ENCODE results near the gene BASP1.
"Not testable (repeated sequence)": the region's sequence is repeated elsewhere in the genome, so short reads cannot be mapped to it uniquely, and the experiment has no call there.

BASP1 gene

GRCh38 chr5:17257705-17258273 lies 40.4 kb downstream of the BASP1 start:
- DNase-seq, result no peak

- no peak for DNase-seq
These were observed 41.0 kb downstream of the BASP1 start for GRCh38 chr5:17258431-17258830.

- not testable (repeated sequence) for DNase-seq
These were observed 41.6 kb downstream of the BASP1 start for GRCh38 chr5:17259012-17259411.

GRCh38 chr5:17259630-17260257 lies 42.3 kb downstream of the BASP1 start:
- DNase-seq, result no peak

- DNase-seq, result no peak
These were observed 43.1 kb downstream of the BASP1 start for GRCh38 chr5:17260549-17260948.

GRCh38 chr5:17261075-17261474 lies 43.6 kb downstream of the BASP1 start:
- no peak for DNase-seq

GRCh38 chr5:17265041-17265440 lies 47.6 kb downstream of the BASP1 start:
- no peak for DNase-seq

- DNase-seq, result no peak
These were observed 49.7 kb downstream of the BASP1 start for GRCh38 chr5:17267106-17267505.

- no peak for DNase-seq
These were observed 51.8 kb downstream of the BASP1 start for GRCh38 chr5:17269201-17269600.

GRCh38 chr5:17272111-17272510 lies 54.7 kb downstream of the BASP1 start:
- DNase-seq, result no peak

- no peak for DNase-seq
These were observed 58.1 kb downstream of the BASP1 start for GRCh38 chr5:17275289-17276158.

- no peak for DNase-seq
These were observed 59.0 kb downstream of the BASP1 start for GRCh38 chr5:17276445-17276844.

GRCh38 chr5:17277907-17278306 lies 60.5 kb downstream of the BASP1 start:
- no peak for DNase-seq

GRCh38 chr5:17278931-17279330 lies 61.5 kb downstream of the BASP1 start:
- DNase-seq, result no peak

GRCh38 chr5:17279487-17279886 lies 62.1 kb downstream of the BASP1 start:
- no peak for DNase-seq

GRCh38 chr5:17282283-17283120 lies 65.1 kb downstream of the BASP1 start:
- DNase-seq, result no peak

GRCh38 chr5:17283121-17283415 lies 65.6 kb downstream of the BASP1 start:
- no peak for DNase-seq

GRCh38 chr5:17287501-17288155 lies 70.2 kb downstream of the BASP1 start:
- no peak for DNase-seq

GRCh38 chr5:17288570-17288969 lies 71.1 kb downstream of the BASP1 start:
- no peak for DNase-seq

- no peak for DNase-seq
These were observed 72.5 kb downstream of the BASP1 start for GRCh38 chr5:17289681-17290539.

- no peak for DNase-seq
These were observed 73.1 kb downstream of the BASP1 start for GRCh38 chr5:17290540-17290974.

Data from effector CD8-positive, alpha-beta T cell (primary cell).